HepG2 (cell line): Measurements from ENCODE around the gene COMT. TPM values are rescaled to one million over a fixed set of nuclear protein-coding genes. Genes with fewer than 3 reads are reported as not detected.

Experiments used
- ARNTL ChIP-seq: sonication (generic); formaldehyde crosslinking; IDR thresholded peaks from 2 replicates; pipeline ENCODE4 v1.4.0; 2020; ENCODE audit warnings: mild to moderate bottlenecking, missing genetic modification reagents
- DR1 ChIP-seq: sonication (generic); formaldehyde crosslinking; IDR thresholded peaks from 2 replicates; pipeline ENCODE4 v1.8.0; 2021; ENCODE audit warnings: mild to moderate bottlenecking, missing genetic modification reagents, inconsistent platforms
- EED ChIP-seq: sonication (generic); formaldehyde crosslinking; IDR thresholded peaks from 2 replicates; pipeline ENCODE4 v1.5.0; 2020; ENCODE audit warnings: mild to moderate bottlenecking, missing genetic modification reagents
- EP300 ChIP-seq, 3 experiments: sonication (generic) in 1 of 3; formaldehyde crosslinking in 1 of 3; IDR thresholded peaks; 2 replicates each; pipeline versions ENCODE4 v1.5.1 to v1.6.1; 2011 to 2020; ENCODE audit warnings: low read depth in 2 of 3, low read length in 2 of 3, borderline replicate concordance in 1 of 3, improper control_type of control experiment in 1 of 3, mild to moderate bottlenecking in 1 of 3, missing genetic modification reagents in 1 of 3, moderate library complexity in 1 of 3
- EZH2 ChIP-seq: conservative IDR thresholded peaks from 2 replicates; pipeline ENCODE4 v1.6.1; 2012; ENCODE audit warnings: mild to moderate bottlenecking, low read depth, low read length, moderate library complexity
- FIP1L1 ChIP-seq: fragments of 200-400 bp; formaldehyde crosslinking; IDR thresholded peaks from 2 replicates; pipeline ENCODE4 v1.6.1; 2018; ENCODE audit warnings: low read depth, mild to moderate bottlenecking, low read length, moderate library complexity, borderline replicate concordance; ENCODE audit not compliant: insufficient read depth
- FOXO1 ChIP-seq: sonication (generic); formaldehyde crosslinking; IDR thresholded peaks from 2 replicates; pipeline ENCODE4 v1.4.0; 2020; ENCODE audit warnings: missing genetic modification reagents
- HNRNPH1 ChIP-seq: fragments of 200-400 bp; formaldehyde crosslinking; optimal IDR thresholded peaks from 2 replicates; pipeline ENCODE3; 2017; ENCODE audit warnings: mild to moderate bottlenecking, low read depth, low read length
- KAT2B ChIP-seq: fragments of 150-350 bp; IDR thresholded peaks from 2 replicates; pipeline ENCODE4 v1.6.1; 2014; ENCODE audit warnings: low read depth, low read length, borderline replicate concordance
- KDM4B ChIP-seq: sonication (generic); formaldehyde crosslinking; IDR thresholded peaks from 2 replicates; pipeline ENCODE4 v1.4.0; 2020; ENCODE audit warnings: missing genetic modification reagents
- RBFOX2 ChIP-seq: fragments of 200-400 bp; formaldehyde crosslinking; IDR thresholded peaks from 2 replicates; pipeline ENCODE4 v1.6.1; 2017; ENCODE audit warnings: low read depth, mild to moderate bottlenecking, low read length
- RFX5 ChIP-seq: IDR thresholded peaks from 2 replicates; pipeline ENCODE4 v1.6.1; 2011; ENCODE audit warnings: low read depth, low read length, improper control_type of control experiment
- SNRNP70 ChIP-seq: fragments of 200-400 bp; formaldehyde crosslinking; IDR thresholded peaks from 2 replicates; pipeline ENCODE4 v1.6.1; 2017; ENCODE audit warnings: mild to moderate bottlenecking, low read depth, low read length, moderate library complexity
- SP2 ChIP-seq: sonication (generic); formaldehyde crosslinking; IDR thresholded peaks from 2 replicates; pipeline ENCODE4 v1.5.1; 2020; ENCODE audit warnings: mild to moderate bottlenecking, missing genetic modification reagents
- YEATS4 ChIP-seq: sonication (generic); formaldehyde crosslinking; IDR thresholded peaks from 2 replicates; pipeline ENCODE4 v1.4.0; 2020; ENCODE audit warnings: missing genetic modification reagents, borderline replicate concordance
- ZNF207 ChIP-seq: fragments of 450-650 bp; IDR thresholded peaks from 2 replicates; pipeline ENCODE4 v1.6.1; 2016; ENCODE audit warnings: antibody characterized with exemption, borderline replicate concordance
- ZNF260 ChIP-seq: sonication (generic); formaldehyde crosslinking; IDR thresholded peaks from 2 replicates; pipeline ENCODE4 v1.4.0; 2020; ENCODE audit warnings: missing genetic modification reagents, low read depth, mild to moderate bottlenecking, borderline replicate concordance
- ZNF678 ChIP-seq: sonication (generic); formaldehyde crosslinking; IDR thresholded peaks from 2 replicates; pipeline ENCODE4 v1.4.0; 2020; ENCODE audit warnings: mild to moderate bottlenecking, missing genetic modification reagents
- ZNF749 ChIP-seq: sonication (generic); formaldehyde crosslinking; IDR thresholded peaks from 2 replicates; pipeline ENCODE4 v1.8.0; 2022; ENCODE audit warnings: mild to moderate bottlenecking, missing genetic modification reagents, moderate library complexity, borderline replicate concordance
- polyA plus RNA-seq, 8 experiments: library from polyadenylated mRNA; depleted of rRNA in 3 of 8; stranded (reverse) in 7 of 8; unstranded in 1 of 8; fragments of >200 nt; fragmentation: Illumina TruSeq in 4 of 8; extraction: Trizol in 4 of 8; gene quantifications; 2 replicates each; pipeline versions ENCODE4 v1.2.1 to v1.2.3, GENCODE V29; 2011 to 2016; ENCODE audit warnings: low read depth in 4 of 8, missing spikeins in 1 of 8, mixed read lengths in 1 of 8; ENCODE audit not compliant: insufficient read depth in 1 of 8
- total RNA-seq, 5 experiments: library from RNA; depleted of rRNA; stranded (reverse); fragments of >200 nt; fragmentation: Illumina TruSeq; extraction: Trizol; gene quantifications; 2 replicates each; pipeline ENCODE4 v1.2.3, GENCODE V29; 2016; ENCODE audit warnings: low read depth in 1 of 5
- TF ChIP-seq, protein P1 (sequence below): sonication (generic); formaldehyde crosslinking; IDR thresholded peaks from 2 replicates; pipeline ENCODE4 v1.4.0; 2020; ENCODE audit warnings: missing genetic modification reagents, borderline replicate concordance
- TF ChIP-seq, protein P2 (sequence below): sonication (generic); formaldehyde crosslinking; IDR thresholded peaks from 2 replicates; pipeline ENCODE4 v1.8.0; 2022; ENCODE audit warnings: missing genetic modification reagents, mild to moderate bottlenecking, inconsistent platforms, borderline replicate concordance

COMT gene
- total and polyA plus RNA-seq, 2 of the 13 experiments (the other 11 are each of a cell fraction or from before 2014, with no cell fraction given), result 156 to 162 TPM

DNA sequence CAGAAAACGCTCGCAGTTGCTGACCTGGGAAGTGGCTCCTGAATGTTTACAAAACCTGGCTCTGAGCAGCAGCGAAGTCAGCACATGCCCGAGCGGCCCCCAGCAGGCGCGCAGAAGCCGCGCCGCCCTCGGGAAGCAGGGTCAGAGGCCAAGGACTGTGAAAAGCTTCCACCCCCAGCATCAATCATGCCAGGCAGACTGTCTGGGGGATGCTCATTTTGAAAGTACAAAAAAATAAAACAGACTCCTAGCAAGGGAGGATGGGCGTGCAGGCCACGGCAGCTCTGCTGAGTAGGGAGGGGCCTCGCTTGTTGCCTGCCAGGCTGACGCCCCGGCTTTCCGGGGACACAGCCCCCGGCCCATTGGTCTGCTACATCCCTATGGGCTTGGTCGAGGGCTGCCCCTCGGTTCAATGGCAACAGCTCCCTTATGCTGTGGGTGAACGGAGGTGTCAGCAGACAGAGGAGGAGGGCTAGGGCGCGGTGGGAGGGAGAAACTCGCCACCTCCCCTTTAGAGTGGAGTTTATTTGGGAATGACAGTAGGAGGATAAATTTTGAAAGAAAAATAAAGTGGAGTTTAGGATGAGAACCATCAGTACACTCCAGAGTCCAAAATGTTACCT, 49.2 kb upstream of the COMT start (continued):
- TF ChIP-seq EP300 (IDR thresholded peaks at IDR 0.05; ENCODE audit: low read depth in 2 of 2, low read length in 2 of 2) (peak in 1 of 2 experiments; percentile 60; a peak in 2 of 4 replicates), EP300 (CRISPR knock-in tag; IDR thresholded peaks at IDR 0.05; ENCODE audit: borderline replicate concordance) (peak; percentile 51; the same call in 1 of the 2 replicates), KDM4B (CRISPR knock-in tag) (no peak), KAT2B (no peak), ZNF260 (CRISPR knock-in tag) (no peak), RBFOX2 (peak; percentile 34; the same call in 1 of the 2 replicates), SNRNP70 (no peak), ARNTL (CRISPR knock-in tag) (0 out of 2 replicates have a peak, but pooled peaks have one; percentile 73), FIP1L1 (no peak), EZH2 (no peak), EED (CRISPR knock-in tag) (peak; percentile 97), YEATS4 (peak; percentile 61), SP2 (CRISPR knock-in tag) (0 out of 2 replicates have a peak, but pooled peaks have one; percentile 25), DR1 (CRISPR knock-in tag) (peak; percentile 59; the same call in 1 of the 2 replicates), FOXO1 (CRISPR knock-in tag) (peak; percentile 83; the same call in 1 of the 2 replicates), RFX5 (no peak), ZNF207 (no peak), ZNF678 (CRISPR knock-in tag) (peak; percentile 97; the same call in 1 of the 2 replicates), ZNF749 (peak; percentile 89; the same call in 1 of the 2 replicates), HNRNPH1 (no peak)
- TF ChIP-seq, protein P1, sequence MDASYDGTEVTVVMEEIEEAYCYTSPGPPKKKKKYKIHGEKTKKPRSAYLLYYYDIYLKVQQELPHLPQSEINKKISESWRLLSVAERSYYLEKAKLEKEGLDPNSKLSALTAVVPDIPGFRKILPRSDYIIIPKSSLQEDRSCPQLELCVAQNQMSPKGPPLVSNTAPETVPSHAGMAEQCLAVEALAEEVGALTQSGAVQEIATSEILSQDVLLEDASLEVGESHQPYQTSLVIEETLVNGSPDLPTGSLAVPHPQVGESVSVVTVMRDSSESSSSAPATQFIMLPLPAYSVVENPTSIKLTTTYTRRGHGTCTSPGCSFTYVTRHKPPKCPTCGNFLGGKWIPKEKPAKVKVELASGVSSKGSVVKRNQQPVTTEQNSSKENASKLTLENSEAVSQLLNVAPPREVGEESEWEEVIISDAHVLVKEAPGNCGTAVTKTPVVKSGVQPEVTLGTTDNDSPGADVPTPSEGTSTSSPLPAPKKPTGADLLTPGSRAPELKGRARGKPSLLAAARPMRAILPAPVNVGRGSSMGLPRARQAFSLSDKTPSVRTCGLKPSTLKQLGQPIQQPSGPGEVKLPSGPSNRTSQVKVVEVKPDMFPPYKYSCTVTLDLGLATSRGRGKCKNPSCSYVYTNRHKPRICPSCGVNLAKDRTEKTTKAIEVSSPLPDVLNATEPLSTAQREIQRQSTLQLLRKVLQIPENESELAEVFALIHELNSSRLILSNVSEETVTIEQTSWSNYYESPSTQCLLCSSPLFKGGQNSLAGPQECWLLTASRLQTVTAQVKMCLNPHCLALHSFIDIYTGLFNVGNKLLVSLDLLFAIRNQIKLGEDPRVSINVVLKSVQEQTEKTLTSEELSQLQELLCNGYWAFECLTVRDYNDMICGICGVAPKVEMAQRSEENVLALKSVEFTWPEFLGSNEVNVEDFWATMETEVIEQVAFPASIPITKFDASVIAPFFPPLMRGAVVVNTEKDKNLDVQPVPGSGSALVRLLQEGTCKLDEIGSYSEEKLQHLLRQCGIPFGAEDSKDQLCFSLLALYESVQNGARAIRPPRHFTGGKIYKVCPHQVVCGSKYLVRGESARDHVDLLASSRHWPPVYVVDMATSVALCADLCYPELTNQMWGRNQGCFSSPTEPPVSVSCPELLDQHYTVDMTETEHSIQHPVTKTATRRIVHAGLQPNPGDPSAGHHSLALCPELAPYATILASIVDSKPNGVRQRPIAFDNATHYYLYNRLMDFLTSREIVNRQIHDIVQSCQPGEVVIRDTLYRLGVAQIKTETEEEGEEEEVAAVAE (CRISPR knock-in tag), result peak; percentile 79
- TF ChIP-seq, protein P2, sequence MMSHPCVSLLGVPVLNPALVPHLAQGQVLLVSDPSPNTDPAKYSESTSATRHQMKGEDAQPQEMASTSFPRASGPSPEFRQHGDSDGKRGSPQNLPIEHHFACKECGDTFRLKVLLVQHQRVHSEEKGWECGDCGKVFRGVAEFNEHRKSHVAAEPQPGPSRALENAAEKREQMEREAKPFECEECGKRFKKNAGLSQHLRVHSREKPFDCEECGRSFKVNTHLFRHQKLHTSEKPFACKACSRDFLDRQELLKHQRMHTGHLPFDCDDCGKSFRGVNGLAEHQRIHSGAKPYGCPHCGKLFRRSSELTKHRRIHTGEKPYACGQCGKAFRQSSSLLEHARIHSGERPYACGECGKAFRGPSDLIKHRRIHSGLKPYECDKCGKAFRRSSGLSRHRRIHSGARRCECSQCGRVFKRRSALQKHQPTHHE (CRISPR knock-in tag), result peak; percentile 97
